OCI-LY3 (cell line): ENCODE measurements around the gene ST3GAL4.

Source experiments
- EZH2phosphoT487 ChIP-seq: fragments of 200-600 bp; shearing (Covaris generic); IDR thresholded peaks from 2 replicates; pipeline ENCODE4 v1.6.1; 2018; ENCODE audit warnings: antibody characterized with exemption, mixed run types, low read depth
- TF ChIP-seq, protein P1 (sequence below): fragments of 200-600, 300-600 bp; sonication (generic); IDR thresholded peaks from 2 replicates; pipeline ENCODE4 v1.5.1; 2014; ENCODE audit warnings: antibody characterized with exemption, low read length, low read depth

DNA sequence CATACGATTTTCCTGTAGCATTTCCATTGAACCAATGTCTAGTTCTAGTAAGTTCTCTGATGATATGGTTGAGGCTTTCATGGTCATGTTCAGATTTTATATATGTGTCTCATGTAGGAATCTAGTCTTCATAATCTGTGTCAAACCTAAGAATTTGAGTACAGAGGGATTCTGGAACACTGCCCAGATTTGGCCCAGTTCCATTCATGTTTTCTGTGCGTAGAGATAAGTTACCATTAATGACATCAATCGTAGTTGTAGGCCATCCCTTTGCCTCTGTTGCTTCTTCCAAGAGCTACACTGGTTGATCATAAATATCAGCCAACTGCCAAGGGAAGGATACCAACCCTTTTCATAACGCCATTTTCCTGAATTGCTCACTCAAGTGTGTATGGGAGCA, 23.3 kb downstream of the ST3GAL4 start:
- TF ChIP-seq, protein P1, sequence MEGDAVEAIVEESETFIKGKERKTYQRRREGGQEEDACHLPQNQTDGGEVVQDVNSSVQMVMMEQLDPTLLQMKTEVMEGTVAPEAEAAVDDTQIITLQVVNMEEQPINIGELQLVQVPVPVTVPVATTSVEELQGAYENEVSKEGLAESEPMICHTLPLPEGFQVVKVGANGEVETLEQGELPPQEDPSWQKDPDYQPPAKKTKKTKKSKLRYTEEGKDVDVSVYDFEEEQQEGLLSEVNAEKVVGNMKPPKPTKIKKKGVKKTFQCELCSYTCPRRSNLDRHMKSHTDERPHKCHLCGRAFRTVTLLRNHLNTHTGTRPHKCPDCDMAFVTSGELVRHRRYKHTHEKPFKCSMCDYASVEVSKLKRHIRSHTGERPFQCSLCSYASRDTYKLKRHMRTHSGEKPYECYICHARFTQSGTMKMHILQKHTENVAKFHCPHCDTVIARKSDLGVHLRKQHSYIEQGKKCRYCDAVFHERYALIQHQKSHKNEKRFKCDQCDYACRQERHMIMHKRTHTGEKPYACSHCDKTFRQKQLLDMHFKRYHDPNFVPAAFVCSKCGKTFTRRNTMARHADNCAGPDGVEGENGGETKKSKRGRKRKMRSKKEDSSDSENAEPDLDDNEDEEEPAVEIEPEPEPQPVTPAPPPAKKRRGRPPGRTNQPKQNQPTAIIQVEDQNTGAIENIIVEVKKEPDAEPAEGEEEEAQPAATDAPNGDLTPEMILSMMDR = no peak
- no peak for TF ChIP-seq EZH2phosphoT487
